ENCODE measurements around the gene RNF31.

Gene RNF31

GRCh38 chr14:24204163-24205146, 57.2 kb downstream of the RNF31 start:
- no peak for DNase-seq

- no peak for DNase-seq
These were observed 59.2 kb downstream of the RNF31 start for GRCh38 chr14:24206260-24207103.

GRCh38 chr14:24207104-24207551, 59.8 kb downstream of the RNF31 start:
- no peak for DNase-seq

- DNase-seq = no peak
These were observed 60.3 kb downstream of the RNF31 start for GRCh38 chr14:24207625-24208024.
